ENCODE measurements around the gene TMEM59L.
"Not testable (repeated sequence)": the region's sequence is repeated elsewhere in the genome, so short reads cannot be mapped to it uniquely, and the experiment has no call there.

The TMEM59L gene

GRCh38 chr19:18612772-18613588, at the start of gene TMEM59L:
Gene TMEM59L, plus strand, starts transcription at chr19:18612870. Its CDS starts 89 bp downstream, at chr19:18612959.
- DNase-seq: no peak

DNA sequence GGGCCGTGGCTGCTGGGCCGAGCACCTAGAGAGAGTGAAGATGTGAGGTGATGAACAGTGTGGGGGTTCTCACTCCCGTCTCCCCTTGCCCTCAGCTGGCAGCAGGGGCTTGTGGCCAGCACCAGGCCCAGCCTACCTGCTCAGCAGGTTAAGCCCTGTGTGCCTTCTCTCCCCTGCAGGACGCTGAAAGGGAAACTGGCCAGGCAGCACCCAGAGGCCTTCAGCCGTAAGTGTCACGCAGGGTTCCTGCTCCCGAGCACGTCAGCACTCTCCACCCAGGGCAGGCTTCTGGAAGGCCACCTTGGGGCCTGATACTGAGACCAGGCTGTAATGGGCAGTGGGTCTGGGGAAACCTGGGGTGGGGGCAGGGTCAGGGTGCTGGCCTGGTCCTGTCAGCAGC, 45.7 kb upstream of the TMEM59L start:
- DNase-seq: no peak

GRCh38 chr19:18568367-18568766, 44.3 kb upstream of the TMEM59L start:
- no peak for DNase-seq

- peak; percentile 95 to 97 for DNase-seq
Measured at GRCh38 chr19:18571564-18572344, 40.9 kb upstream of the TMEM59L start, which contains the start of gene UBA52. Gene UBA52, plus strand, starts transcription at chr19:18571857. Its CDS starts 1,444 bp downstream, at chr19:18573301.

- no peak for DNase-seq
Measured at GRCh38 chr19:18574691-18575291, 37.9 kb upstream of the TMEM59L start.

- no peak for DNase-seq
Measured at GRCh38 chr19:18576383-18576782, 36.3 kb upstream of the TMEM59L start.

- no peak for DNase-seq
Measured at GRCh38 chr19:18577365-18577914, 35.2 kb upstream of the TMEM59L start.

- no peak for DNase-seq
Measured at GRCh38 chr19:18580311-18580710, 32.4 kb upstream of the TMEM59L start.

DNA sequence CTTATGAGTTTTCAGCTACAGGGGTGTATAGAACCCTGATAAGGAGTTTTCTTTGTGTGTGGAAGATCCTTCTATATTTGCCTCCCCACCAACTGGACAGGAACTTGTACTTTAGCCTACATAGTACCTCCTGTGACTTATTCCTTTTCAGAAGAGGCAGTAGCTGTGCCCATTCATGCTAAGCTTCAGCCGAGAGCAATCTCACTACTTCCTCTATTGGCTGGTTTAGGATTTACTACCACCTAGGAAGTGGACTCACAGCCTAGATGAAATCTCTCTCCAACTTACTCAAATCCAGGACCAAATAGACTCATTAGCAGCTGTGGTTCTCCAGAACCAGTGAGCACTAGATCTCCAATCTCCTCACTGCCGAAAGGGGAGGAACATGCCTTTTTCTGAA, 26.4 kb upstream of the TMEM59L start:
- DNase-seq: peak; percentile 54 to 56

- DNase-seq: no peak
Measured at GRCh38 chr19:18587561-18587960, 25.1 kb upstream of the TMEM59L start.

GRCh38 chr19:18587962-18588610, 24.6 kb upstream of the TMEM59L start:
- DNase-seq: peak; percentile 29 to 49

- peak; percentile 73 to 88 for DNase-seq
Measured at GRCh38 chr19:18588611-18589379, 23.9 kb upstream of the TMEM59L start, which contains the start of gene REX1BD. Gene REX1BD, plus strand, starts transcription at chr19:18588798. Its CDS starts 4 bp downstream, at chr19:18588802.

DNA sequence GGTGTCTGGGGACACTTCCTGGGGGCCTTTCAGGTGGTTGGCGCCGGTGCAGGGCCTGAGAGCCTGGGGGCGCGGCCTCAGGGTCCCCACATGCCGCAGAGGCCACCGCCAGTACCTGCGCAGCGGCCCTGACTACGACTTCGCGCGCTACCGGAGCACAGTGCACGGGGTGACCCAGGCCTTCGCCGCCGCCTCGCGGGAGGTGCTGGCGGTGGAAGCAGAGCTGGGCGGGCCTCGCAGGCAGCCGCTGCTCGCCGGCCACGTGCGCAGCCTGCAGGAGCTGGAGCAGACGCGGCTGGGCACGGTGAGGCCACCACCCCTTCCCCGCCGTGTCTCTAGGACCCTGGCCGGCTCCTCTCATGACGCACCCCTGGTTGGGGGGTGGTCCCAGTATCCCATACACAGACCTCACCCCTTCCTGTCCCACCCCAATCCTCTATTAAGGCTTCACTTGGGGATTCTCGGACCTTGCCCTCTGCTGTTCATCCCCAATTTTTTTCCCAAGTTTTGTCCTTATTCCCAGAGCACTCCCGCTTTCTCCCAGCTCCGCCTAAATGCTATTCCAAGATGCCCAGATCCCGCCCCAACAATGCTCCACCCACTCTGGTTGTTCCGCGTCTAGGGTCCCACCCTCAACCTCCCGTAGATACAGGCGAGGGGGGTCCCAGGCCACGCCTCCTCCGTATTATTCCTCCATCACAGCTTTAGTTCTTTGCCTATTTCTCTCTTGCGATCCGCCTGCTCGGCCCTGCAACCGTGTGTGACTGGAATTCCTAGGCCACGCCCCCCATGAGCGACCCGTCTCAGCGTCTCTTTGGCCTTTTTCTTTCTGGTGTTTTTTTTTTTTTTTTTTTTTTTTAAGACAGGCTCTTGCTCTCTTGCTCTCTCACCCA, 23.0 kb upstream of the TMEM59L start:
- peak; percentile 51 to 54 for DNase-seq

DNA sequence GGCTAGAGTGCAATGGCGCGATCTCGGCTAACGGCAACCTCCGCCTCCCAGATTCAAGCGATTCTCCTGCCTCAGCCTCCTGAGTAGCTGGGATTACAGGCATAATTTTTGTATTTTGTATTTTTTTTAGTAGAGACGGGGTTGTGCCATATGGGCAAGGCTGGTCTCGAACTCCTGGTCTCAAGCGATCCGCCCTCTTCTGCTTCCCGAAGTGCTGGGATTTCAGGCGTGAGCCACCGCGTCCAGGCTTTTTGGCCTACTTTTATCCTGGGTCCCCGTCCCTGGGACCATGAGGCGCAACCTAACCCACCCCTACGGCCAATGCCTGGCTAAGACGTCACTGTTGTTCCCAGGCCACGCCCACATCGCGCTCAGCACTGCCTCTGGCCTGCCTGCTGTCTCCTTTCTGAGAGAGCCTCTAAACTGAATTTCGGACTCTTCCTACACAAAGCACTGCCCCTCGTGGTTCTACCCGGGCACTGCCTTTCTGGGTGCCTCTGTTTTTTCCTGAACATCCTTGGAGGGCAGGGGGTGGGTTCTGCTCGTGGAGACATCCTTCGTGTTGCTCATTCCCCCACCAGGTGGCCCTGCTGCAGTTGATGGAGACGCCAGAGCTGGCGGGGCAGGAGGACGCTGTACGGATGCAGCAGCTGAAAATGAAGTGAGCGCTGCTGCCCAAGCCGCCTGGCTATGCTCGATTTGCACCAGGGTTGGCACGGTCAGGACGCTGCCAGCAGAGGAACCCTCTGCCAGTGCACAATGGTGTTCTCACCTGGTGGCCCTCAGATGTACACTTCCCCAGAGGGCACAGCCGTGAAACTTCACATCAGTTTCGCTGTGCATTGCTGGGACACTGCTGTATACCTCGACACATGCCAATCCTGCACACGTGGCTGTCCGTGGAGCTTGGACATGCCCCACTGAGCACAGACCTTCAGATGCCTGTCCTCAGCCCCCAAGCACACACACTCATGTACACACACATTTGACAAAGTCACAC, 22.1 kb upstream of the TMEM59L start:
- no peak for DNase-seq

DNA sequence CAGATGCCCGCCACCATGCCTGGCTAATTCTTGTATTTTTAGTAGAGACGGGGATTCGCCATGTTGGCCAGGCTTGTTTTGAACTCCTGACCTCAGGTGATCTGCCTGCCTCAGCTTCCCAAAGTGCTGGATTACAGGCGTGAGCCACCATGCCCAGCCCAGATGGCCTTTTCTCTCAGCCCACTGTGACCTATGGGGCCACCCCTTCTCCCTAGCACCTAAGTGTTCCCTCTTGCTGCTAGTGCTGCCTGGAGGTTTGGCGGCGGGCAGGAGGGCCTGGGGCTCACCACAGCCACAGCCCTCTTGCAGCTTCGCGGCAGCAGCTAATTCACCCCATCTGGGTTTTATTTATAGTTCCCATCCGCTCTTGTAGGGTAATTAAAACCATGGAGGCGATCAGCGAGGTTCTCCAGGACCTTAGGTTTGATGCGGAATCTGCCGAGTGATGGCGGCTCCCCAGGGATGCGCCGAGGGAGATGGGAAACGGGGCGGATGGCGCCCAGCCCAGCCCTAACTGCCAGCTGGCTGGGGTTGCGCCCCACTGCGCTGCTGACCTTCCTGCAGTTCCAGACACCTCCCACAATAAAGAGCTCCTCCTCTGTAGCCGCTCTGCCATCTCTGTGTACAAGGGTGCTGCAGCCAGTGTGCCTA, 20.8 kb upstream of the TMEM59L start:
- DNase-seq: no peak

- DNase-seq: not testable (repeated sequence)
Measured at GRCh38 chr19:18592732-18593131, 19.9 kb upstream of the TMEM59L start.

DNA sequence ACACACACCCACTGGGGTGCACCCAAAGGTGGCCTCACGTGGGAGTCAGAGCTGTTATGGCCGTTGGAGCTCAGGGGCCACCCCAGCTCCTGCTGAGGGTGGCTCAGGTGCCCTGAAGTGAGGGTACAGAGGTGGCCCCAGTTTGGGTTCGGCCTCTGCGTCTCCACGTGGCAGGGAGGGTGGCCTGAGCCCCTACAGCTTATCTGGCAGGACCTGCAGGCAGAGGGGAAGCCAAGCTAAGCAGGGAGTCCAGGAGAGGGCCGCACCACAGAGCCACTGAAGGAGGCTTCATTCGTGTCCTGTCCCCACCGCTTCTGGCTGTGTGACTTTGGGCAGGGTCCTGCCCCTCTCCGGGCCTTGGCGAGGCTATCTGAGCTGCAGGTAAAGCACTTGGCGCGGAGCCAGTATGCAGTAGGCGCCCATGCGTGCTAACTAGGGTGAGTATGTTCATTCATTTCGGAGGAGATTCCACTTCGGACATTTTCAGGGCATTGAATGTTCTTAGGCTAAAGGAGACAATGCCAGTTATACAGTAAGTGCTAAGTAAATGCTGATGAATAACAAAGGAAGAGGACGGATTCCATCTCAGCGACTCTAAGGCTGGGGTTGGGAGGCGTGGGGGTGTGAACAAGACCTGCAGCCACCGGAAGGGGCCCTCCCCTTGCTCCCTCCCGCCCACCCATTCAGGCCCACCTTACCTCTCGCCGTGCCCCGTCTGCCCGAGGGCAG, 19.1 kb upstream of the TMEM59L start:
- no peak for DNase-seq
